CD4-positive, CD25-positive, alpha-beta regulatory T cell (primary cell): ENCODE results near the gene PPP2R2D. TPM values are rescaled to one million over a fixed set of nuclear protein-coding genes. Genes with fewer than 3 reads are reported as not detected.
A peak's percentile ranks its signal among the peaks of the same experiment; 100 is the strongest.
"Not testable (repeated sequence)": the region's sequence is repeated elsewhere in the genome, so short reads cannot be mapped to it uniquely, and the experiment has no call there.

Experiments used
- ATAC-seq, 2 donors: fragments of 150-1000 bp; cut with Tn5 transposase; one replicate each; pipeline ENCODE4 v1.10.0; 2021; ENCODE audit warnings: low read depth in 2 of 2, moderate number of reproducible peaks in 2 of 2, moderate library complexity in 1 of 2
- DNase-seq, 3 donors: peaks; one replicate each; pipeline versions ENCODE4 v3.0.0 to v3.0.0-alpha.2; 2012 to 2022; ENCODE audit warnings: mixed read lengths in 1 of 3
- H3K27ac ChIP-seq: one replicate; pipeline ENCODE4 v1.7.0; 2013; ENCODE audit warnings: mild to moderate bottlenecking, low read length; ENCODE audit not compliant: insufficient read depth, poor library complexity, severe bottlenecking
- H3K27me3 ChIP-seq: one replicate; pipeline ENCODE4 v1.7.0; 2013; ENCODE audit warnings: low read length; ENCODE audit not compliant: control insufficient read depth, insufficient read depth
- H3K36me3 ChIP-seq: one replicate; pipeline ENCODE4 v1.7.0; 2013; ENCODE audit warnings: mild to moderate bottlenecking, low read length, moderate library complexity; ENCODE audit not compliant: control insufficient read depth, insufficient read depth
- H3K4me1 ChIP-seq: 2 replicates; pipeline ENCODE4 v1.7.0; 2013; ENCODE audit warnings: mild to moderate bottlenecking, low read length; ENCODE audit not compliant: insufficient read depth, control insufficient read depth, poor library complexity, severe bottlenecking
- H3K4me3 ChIP-seq: one replicate; pipeline ENCODE4 v1.7.0; 2013; ENCODE audit warnings: low read depth, mild to moderate bottlenecking, low read length, moderate library complexity
- H3K9me3 ChIP-seq, 2 experiments: 1 replicate in 1 of 2; 2 replicates in 1 of 2; pipeline ENCODE4 v1.7.0; 2013; ENCODE audit warnings: low read length in 2 of 2, mild to moderate bottlenecking in 1 of 2, moderate library complexity in 1 of 2; ENCODE audit not compliant: control insufficient read depth in 2 of 2
- H3K27ac Mint-ChIP-seq, 3 donors: one replicate each; pipeline ENCODE4 v1.8.0; 2020 to 2022; ENCODE audit warnings: mild to moderate bottlenecking in 3 of 3, mixed read lengths in 3 of 3, moderate library complexity in 2 of 3
- H3K27me3 Mint-ChIP-seq: one replicate; pipeline ENCODE4 v1.8.0; 2022; ENCODE audit warnings: mild to moderate bottlenecking, mixed read lengths
- H3K36me3 Mint-ChIP-seq: one replicate; pipeline ENCODE4 v1.8.0; 2020; ENCODE audit warnings: mixed read lengths
- H3K4me1 Mint-ChIP-seq, 4 donors: one replicate each; pipeline ENCODE4 v1.8.0; 2020 to 2022; ENCODE audit warnings: mixed read lengths in 4 of 4, mild to moderate bottlenecking in 1 of 4
- H3K4me3 Mint-ChIP-seq, 4 donors: one replicate each; pipeline ENCODE4 v1.8.0; 2020 to 2022; ENCODE audit warnings: mild to moderate bottlenecking in 4 of 4, mixed read lengths in 4 of 4, moderate library complexity in 3 of 4
- H3K9me3 Mint-ChIP-seq, 7 donors: one replicate each; pipeline ENCODE4 v1.8.0; 2020 to 2022; ENCODE audit warnings: mixed read lengths in 7 of 7, mild to moderate bottlenecking in 3 of 7, moderate library complexity in 2 of 7
- polyA plus RNA-seq, 4 donors: library from polyadenylated mRNA; unstranded; fragments of 300-500 nt; fragmentation: Illumina TruSeq; gene quantifications; one replicate each; pipeline ENCODE4 v1.2.3, GENCODE V29; 2021
- total RNA-seq: library from RNA; stranded (reverse); gene quantifications from one replicate; pipeline ENCODE4 v1.2.3, GENCODE V29; 2022

The PPP2R2D gene
- total and polyA plus RNA-seq, 5 donors from 2014 or later = 23.8 to 48.1 (median 26.6) TPM

- Histone ChIP-seq H3K27me3 (no peaks in the 10 kb centered on the region), H3K36me3 (no peaks in the 10 kb centered on the region), H3K27ac (no peak overlapping the region), H3K4me1 (peaks cover 24% of the 10 kb centered on the region), H3K9me3 (no peaks in the 10 kb centered on the region), H3K4me3 (no peak overlapping the region)
- no peak for ATAC-seq
- H3K27ac Mint-ChIP-seq = peak overlapping the region in 1 of 3 donors; percentile 54
- H3K4me1 Mint-ChIP-seq = peaks cover 16 to 38% (median 24%) of the 10 kb centered on the region in 4 donors
- H3K36me3 Mint-ChIP-seq = peaks cover 6% of the 10 kb centered on the region
- peak overlapping the region; percentile 81 to 94 (median 83) for H3K4me3 Mint-ChIP-seq
- DNase-seq = no peak
- peaks cover 14% of the 10 kb centered on the region for H3K27me3 Mint-ChIP-seq
- peaks cover 0 to under 1% (median 0%) of the 10 kb centered on the region in 7 donors for H3K9me3 Mint-ChIP-seq
Measured at GRCh38 chr10:131982796-131983195, 82.0 kb downstream of the PPP2R2D start.

GRCh38 chr10:131983780-131984179 is 83.0 kb downstream of the PPP2R2D start:
- H3K4me3 ChIP-seq = no peak overlapping the region
- no peaks in the 10 kb centered on the region for H3K27me3 ChIP-seq
- DNase-seq = no peak
- H3K27ac Mint-ChIP-seq = peak overlapping the region in 1 of 3 donors; percentile 54
- H3K27ac ChIP-seq = no peak overlapping the region
- H3K4me1 ChIP-seq = peaks cover 24% of the 10 kb centered on the region
- H3K36me3 Mint-ChIP-seq = no peaks in the 10 kb centered on the region
- peaks cover 0 to 2% (median 0%) of the 10 kb centered on the region in 7 donors for H3K9me3 Mint-ChIP-seq
- H3K36me3 ChIP-seq = no peaks in the 10 kb centered on the region
- peaks cover 10 to 30% (median 17%) of the 10 kb centered on the region in 4 donors for H3K4me1 Mint-ChIP-seq
- no peak for ATAC-seq
- peak overlapping the region; percentile 81 to 94 (median 83) for H3K4me3 Mint-ChIP-seq
- peaks cover 14% of the 10 kb centered on the region for H3K27me3 Mint-ChIP-seq
- H3K9me3 ChIP-seq = no peaks in the 10 kb centered on the region

- H3K4me1 Mint-ChIP-seq, H3K36me3 Mint-ChIP-seq, H3K4me1 ChIP-seq, H3K36me3 ChIP-seq, H3K27me3 ChIP-seq, H3K9me3 ChIP-seq, H3K27ac Mint-ChIP-seq, H3K27ac ChIP-seq, H3K4me3 ChIP-seq, DNase-seq, ATAC-seq, H3K4me3 Mint-ChIP-seq, H3K9me3 Mint-ChIP-seq: not testable (repeated sequence)
- peaks cover 12% of the 10 kb centered on the region for H3K27me3 Mint-ChIP-seq
Measured at GRCh38 chr10:131986851-131987250, 86.0 kb downstream of the PPP2R2D start.

- H3K36me3 ChIP-seq, DNase-seq, H3K9me3 Mint-ChIP-seq, H3K4me1 ChIP-seq, H3K27ac ChIP-seq, ATAC-seq, H3K27ac Mint-ChIP-seq, H3K4me1 Mint-ChIP-seq, H3K27me3 ChIP-seq, H3K9me3 ChIP-seq, H3K4me3 Mint-ChIP-seq, H3K36me3 Mint-ChIP-seq, H3K4me3 ChIP-seq: not testable (repeated sequence)
- H3K27me3 Mint-ChIP-seq = peaks cover 16% of the 10 kb centered on the region
Measured at GRCh38 chr10:131987301-131987700, 86.5 kb downstream of the PPP2R2D start.

GRCh38 chr10:131987786-131988185 is 87.0 kb downstream of the PPP2R2D start:
- not testable (repeated sequence) for H3K27me3 ChIP-seq, H3K9me3 ChIP-seq, H3K4me3 ChIP-seq, ATAC-seq, H3K27ac Mint-ChIP-seq, DNase-seq, H3K36me3 Mint-ChIP-seq, H3K27ac ChIP-seq, H3K4me1 ChIP-seq, H3K9me3 Mint-ChIP-seq, H3K4me3 Mint-ChIP-seq, H3K4me1 Mint-ChIP-seq, H3K36me3 ChIP-seq
- H3K27me3 Mint-ChIP-seq = peaks cover 17% of the 10 kb centered on the region

- H3K36me3 Mint-ChIP-seq = no peaks in the 10 kb centered on the region
- ATAC-seq = no peak
- H3K4me1 Mint-ChIP-seq = no peaks in the 10 kb centered on the region
- no peaks in the 10 kb centered on the region for H3K4me1 ChIP-seq
- no peak overlapping the region for H3K4me3 ChIP-seq
- H3K4me3 Mint-ChIP-seq = no peak overlapping the region
- no peak for DNase-seq
- H3K27me3 Mint-ChIP-seq = peaks cover 6% of the 10 kb centered on the region
- no peaks in the 10 kb centered on the region for H3K9me3 ChIP-seq
- H3K9me3 Mint-ChIP-seq = peaks cover 0 to 2% (median 0%) of the 10 kb centered on the region in 7 donors
- no peak overlapping the region for H3K27ac ChIP-seq
- no peaks in the 10 kb centered on the region for H3K36me3 ChIP-seq
- no peak overlapping the region for H3K27ac Mint-ChIP-seq
- H3K27me3 ChIP-seq = no peaks in the 10 kb centered on the region
Measured at GRCh38 chr10:131991726-131992125, 90.9 kb downstream of the PPP2R2D start.

- Mint-ChIP-seq H3K27me3 (peaks cover 6% of the 10 kb centered on the region), H3K36me3 (no peaks in the 10 kb centered on the region), H3K4me1 (no peaks in the 10 kb centered on the region), H3K27ac (no peak overlapping the region), H3K4me3 (no peak overlapping the region), H3K9me3 (no peaks in the 10 kb centered on the region)
- ATAC-seq = no peak
- H3K27me3 ChIP-seq = no peaks in the 10 kb centered on the region
- no peaks in the 10 kb centered on the region for H3K36me3 ChIP-seq
- no peak for DNase-seq
- no peak overlapping the region for H3K27ac ChIP-seq
- no peaks in the 10 kb centered on the region for H3K4me1 ChIP-seq
- H3K9me3 ChIP-seq = no peaks in the 10 kb centered on the region
- H3K4me3 ChIP-seq = no peak overlapping the region
Measured at GRCh38 chr10:131993275-131993674, 92.5 kb downstream of the PPP2R2D start.

- Histone ChIP-seq H3K27me3 (no peaks in the 10 kb centered on the region), H3K4me3 (no peak overlapping the region), H3K36me3 (no peaks in the 10 kb centered on the region), H3K9me3 (no peaks in the 10 kb centered on the region), H3K4me1 (no peaks in the 10 kb centered on the region), H3K27ac (no peak overlapping the region)
- Mint-ChIP-seq H3K36me3 (no peaks in the 10 kb centered on the region), H3K27ac (no peak overlapping the region), H3K9me3 (no peaks in the 10 kb centered on the region), H3K4me1 (no peaks in the 10 kb centered on the region), H3K27me3 (peaks cover 6% of the 10 kb centered on the region), H3K4me3 (no peak overlapping the region)
- DNase-seq (no peak), ATAC-seq (no peak)
Measured at GRCh38 chr10:131994435-131994834, 93.6 kb downstream of the PPP2R2D start.
